ENCODE results near the gene TMEM37. TPM values are rescaled to one million over a fixed set of nuclear protein-coding genes. Genes with fewer than 3 reads are reported as not detected.
A peak's percentile ranks its signal among the peaks of the same experiment; 100 is the strongest.

TMEM37 gene
- total and polyA plus RNA-seq, 2 of the 8 experiments (the other 6 are each of a cell fraction or from before 2014, with no cell fraction given) = 11.0 to 16.2 TPM

DNA sequence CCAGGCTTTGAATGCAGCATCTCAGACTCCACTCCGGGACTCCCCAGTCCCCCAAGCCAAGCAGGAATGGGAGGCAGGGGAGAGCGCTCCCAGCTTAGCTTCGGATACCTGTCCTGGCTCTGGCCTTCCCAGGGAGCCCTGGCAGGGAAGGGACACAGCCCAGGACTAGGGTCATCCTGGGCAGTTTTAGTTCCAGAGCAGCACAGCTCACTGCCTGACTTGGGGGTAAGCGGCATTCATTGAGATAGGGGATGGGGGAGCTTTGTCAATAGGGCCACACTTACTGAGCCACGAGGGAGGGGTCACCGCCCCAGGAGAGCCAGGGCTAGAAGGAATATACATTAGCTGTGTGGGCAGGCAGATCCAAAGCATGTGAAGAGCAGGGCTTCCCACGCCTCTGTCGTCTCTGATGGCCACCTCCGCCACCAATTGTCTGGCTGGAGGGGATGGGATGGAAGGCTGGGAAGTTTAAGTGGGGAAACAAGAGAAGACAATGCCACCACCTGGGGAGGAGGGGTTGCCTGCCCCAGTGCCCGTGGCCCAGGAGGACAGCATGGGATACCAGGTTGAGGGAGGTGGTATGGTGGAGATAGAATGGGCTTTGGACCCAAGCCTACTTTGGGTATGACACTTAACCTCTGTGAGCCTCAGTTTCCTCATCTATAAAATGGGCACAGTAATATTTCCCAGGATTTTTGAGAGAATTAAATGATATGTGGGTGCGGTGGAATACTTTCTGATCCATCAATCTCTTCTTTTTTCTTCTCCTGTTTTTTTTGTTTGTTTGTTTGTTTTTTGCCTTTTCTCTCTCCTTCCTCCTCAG, 52.5 kb downstream of the TMEM37 start:
- Histone ChIP-seq H3K4me2 (ENCODE audit: insufficient read depth in 1 of 2, low read depth in 2 of 2, low read length in 2 of 2) (no peak overlapping the region), H3K9ac (replicated peaks in 1 of 4; ENCODE audit: extremely low read depth in 1 of 4, low read depth in 3 of 4, low read length in 3 of 4) (no peak overlapping the region), H4K91ac (replicated peaks; ENCODE audit: insufficient read length, low read length) (no peak overlapping the region), H3K9me3 (ENCODE audit: insufficient read depth in 2 of 2, low read depth in 1 of 2, low read length in 1 of 2) (no peaks in the 10 kb centered on the region), H3K4me1 (replicated peaks in 1 of 4; ENCODE audit: control insufficient read depth in 3 of 4, insufficient read depth in 4 of 4, low read length in 3 of 4) (peaks cover 0 to 8% (median 1%) of the 10 kb centered on the region in 4 experiments; a peak in 4 of 7 replicates), H3K4ac (replicated peaks; ENCODE audit: insufficient read length, low read depth, low read length) (no peak overlapping the region), H3K36me3 (ENCODE audit: control insufficient read depth in 2 of 4, insufficient read depth in 4 of 4, low read length in 3 of 4) (no peaks in the 10 kb centered on the region), H4K8ac (ENCODE audit: extremely low read depth, insufficient read depth, low read length) (no peak overlapping the region; the same call in 1 of the 2 replicates), H2BK5ac (ENCODE audit: low read depth, low read length) (no peak overlapping the region), H3K14ac (ENCODE audit: insufficient read length) (no peak overlapping the region), H3K79me2 (ENCODE audit: control insufficient read depth in 1 of 2, insufficient read depth in 2 of 2, low read length in 2 of 2) (no peaks in the 10 kb centered on the region), H3K4me3 (ENCODE audit: extremely low read depth in 1 of 4, insufficient read depth in 2 of 4, low read depth in 3 of 4, low read length in 4 of 4) (no peak overlapping the region), H3K27me3 (replicated peaks in 1 of 4; ENCODE audit: control insufficient read depth in 3 of 4, extremely low read depth in 1 of 4, insufficient read depth in 3 of 4, low read length in 3 of 4) (no peaks in the 10 kb centered on the region; a peak in 1 of 7 replicates), H4K5ac (ENCODE audit: insufficient read length, low read depth, low read length) (no peak overlapping the region), H2AFZ (ENCODE audit: low read length) (no peak overlapping the region), H3K23me2 (ENCODE audit: low read depth, low read length) (no peaks in the 10 kb centered on the region), H2BK12ac (ENCODE audit: low read depth, low read length) (no peak overlapping the region), H3K79me1 (ENCODE audit: low read depth, low read length) (no peaks in the 10 kb centered on the region), H2BK120ac (replicated peaks; ENCODE audit: low read depth, low read length) (no peak overlapping the region), H3K23ac (ENCODE audit: insufficient read length) (no peak overlapping the region), H3K56ac (replicated peaks; ENCODE audit: insufficient read length, low read depth, low read length) (no peak overlapping the region), H2BK20ac (ENCODE audit: low read length) (no peak overlapping the region), H2BK15ac (ENCODE audit: low read length) (no peak overlapping the region; the same call in 1 of the 2 replicates), H2AK5ac (ENCODE audit: low read depth, low read length) (no peak overlapping the region), H3K18ac (ENCODE audit: extremely low read depth, low read length) (no peak overlapping the region), H3K27ac (ENCODE audit: low read depth, low read length) (no peak overlapping the region), H4K20me1 (replicated peaks in 1 of 2; ENCODE audit: control insufficient read depth in 1 of 2, insufficient read depth in 2 of 2, low read length in 2 of 2) (no peaks in the 10 kb centered on the region)
- POLR2A ChIA-PET (ENCODE audit: partially characterized antibody) = no interaction called here
- FAIRE-seq (no peak), DNase-seq (ENCODE audit: low read depth in 1 of 2, low spot score in 2 of 2) (peak in 1 of 2 experiments; percentile 35)
- 89% methylated on average over 11 of the region's 11 CpGs; no CpG with 5 or more reads in 1 of the 2 experiments for WGBS, 2 experiments (ENCODE audit: extremely low coverage in 1 of 2, insufficient coverage in 1 of 2, insufficient read length in 1 of 2, insufficient replicate concordance in 2 of 2, low coverage in 1 of 2, low lambda C conversion rate in 2 of 2, missing lambda C conversion rate in 1 of 2)
- TF ChIP-seq EGR1 (IDR thresholded peaks at IDR 0.05; ENCODE audit: borderline replicate concordance, low read depth, low read length) (no peak), FOSL1 (IDR thresholded peaks at IDR 0.05; ENCODE audit: insufficient read depth, low read depth, low read length) (no peak), KDM1A (IDR thresholded peaks at IDR 0.05; ENCODE audit: borderline replicate concordance, low read length) (peak; percentile 79; the same call in 1 of the 2 replicates)
- CTCF ChIA-PET (ENCODE audit: partially characterized antibody) = interaction anchor here (0.7 to 16.2 kb wide), 12 partner anchors 8 to 473 kb away, joined by 3 to 411 read pairs (median 3); no protein-coding TSS in a partner anchor
